LNCaP clone FGC (cell line): ENCODE results near the gene ZBTB34.

Experiments
- DNase-seq: peaks from one replicate; pipeline ENCODE4 v3.0.0-alpha.2; 2011; ENCODE audit warnings: low read depth
- H3K4me3 ChIP-seq: 2 replicates; pipeline ENCODE4 v1.5.1; 2011; ENCODE audit warnings: mild to moderate bottlenecking, low read depth, low read length, control low read depth
- CTCF ChIP-seq: IDR thresholded peaks from 2 replicates; pipeline ENCODE4 v1.5.1; 2012; ENCODE audit warnings: mild to moderate bottlenecking; ENCODE audit not compliant: control insufficient read depth, insufficient read depth; ENCODE audit errors: extremely low read depth

The ZBTB34 gene

GRCh38 chr9:126927419-126927818 lies 67.0 kb downstream of the ZBTB34 start:
- no peak for DNase-seq
- no peak overlapping the region for H3K4me3 ChIP-seq
- no peak for TF ChIP-seq CTCF

- DNase-seq, result no peak
- H3K4me3 ChIP-seq, result no peak overlapping the region
- no peak for TF ChIP-seq CTCF
Measured at GRCh38 chr9:126932871-126933321, 72.5 kb downstream of the ZBTB34 start.

- DNase-seq, result no peak
- no peak for TF ChIP-seq CTCF
- no peak overlapping the region for H3K4me3 ChIP-seq
Measured at GRCh38 chr9:126933334-126933980, 73.0 kb downstream of the ZBTB34 start.

- no peak for DNase-seq
- H3K4me3 ChIP-seq, result no peak overlapping the region
- no peak for TF ChIP-seq CTCF
Measured at GRCh38 chr9:126934441-126934840, 74.0 kb downstream of the ZBTB34 start.
